ENCODE data around the gene C12orf50. TPM values are rescaled to one million over a fixed set of nuclear protein-coding genes. Genes with fewer than 3 reads are reported as not detected.

The C12orf50 gene
- total and polyA plus RNA-seq, 10 of the 15 experiments (the other 5 are each of a cell fraction or from before 2014, with no cell fraction given) = 0.03 to 0.06 TPM; not detected in 8

GRCh38 chr12:87935216-87935615, 94.0 kb downstream of the C12orf50 start (continued):
- TF ChIP-seq CREB1 (IDR thresholded peaks at IDR 0.05; ENCODE audit: low read depth) (no peak), SMAD5 (IDR thresholded peaks at IDR 0.05; ENCODE audit: low read depth) (no peak), SKIL (IDR thresholded peaks at IDR 0.05; ENCODE audit: low read depth, poor library complexity, severe bottlenecking) (no peak), CUX1 (IDR thresholded peaks at IDR 0.05; ENCODE audit: insufficient replicate concordance, low read depth, low read length) (no peak), ATF2 (IDR thresholded peaks at IDR 0.05; ENCODE audit: low read length) (no peak)
